ENCODE data around the gene FILIP1L.

DNA sequence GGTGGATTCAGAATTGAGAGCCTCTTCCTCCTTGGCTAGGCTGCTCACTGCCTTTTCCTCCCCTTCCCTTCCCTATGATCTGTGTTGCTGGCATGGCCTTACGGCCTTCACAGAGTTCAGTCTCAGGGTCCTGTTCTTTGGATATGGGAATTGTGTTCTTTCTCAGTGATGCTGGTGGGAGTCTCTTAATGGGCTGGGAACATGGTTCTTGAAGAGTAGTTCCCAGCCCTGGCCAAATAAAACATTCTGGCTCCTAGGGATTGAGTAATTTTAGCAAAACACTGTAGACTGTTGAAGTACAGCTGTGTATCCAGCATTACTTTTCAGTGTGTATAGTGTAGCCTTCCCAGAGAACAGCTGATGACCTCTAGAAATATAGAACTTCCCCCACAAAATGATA lies 22.6 kb upstream of the FILIP1L start:
- TF ChIP-seq CTCF (conservative IDR thresholded peaks at IDR 0.05; ENCODE audit: low read length) (no peak), EZH2phosphoT487 (IDR thresholded peaks at IDR 0.05; ENCODE audit: borderline replicate concordance, low read depth, low read length) (no peak)
